Iris pigment epithelial cell (primary cell): ENCODE results near the gene APBB3.
A peak's percentile ranks its signal among the peaks of the same experiment; 100 is the strongest.

Source experiments
- DNase-seq: peaks from one replicate; pipeline ENCODE4 v3.0.0-alpha.2; 2011; ENCODE audit warnings: low read depth

The APBB3 gene

GRCh38 chr5:140575309-140575708 is 10.9 kb upstream of the APBB3 start:
- DNase-seq, result peak; percentile 61

DNA sequence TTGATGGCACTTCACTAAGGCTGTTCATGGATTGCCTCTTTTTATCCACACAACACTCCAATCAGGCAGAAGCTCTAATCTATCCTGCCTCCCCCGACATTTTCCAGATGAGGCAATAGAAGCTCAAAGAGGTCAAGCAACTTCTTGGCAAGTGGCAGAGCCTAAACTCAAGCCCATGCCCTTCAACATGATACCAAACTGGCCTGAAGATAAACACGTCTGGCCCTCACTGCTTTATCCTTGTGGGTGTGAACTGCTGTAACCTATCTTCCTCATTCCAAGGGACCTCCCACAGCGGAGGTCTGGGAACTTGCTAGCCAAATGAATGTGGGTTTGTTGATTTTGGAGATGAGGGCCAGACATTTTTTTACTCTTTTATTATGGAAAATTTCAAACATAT is 9.8 kb upstream of the APBB3 start:
- peak; percentile 41 for DNase-seq

DNA sequence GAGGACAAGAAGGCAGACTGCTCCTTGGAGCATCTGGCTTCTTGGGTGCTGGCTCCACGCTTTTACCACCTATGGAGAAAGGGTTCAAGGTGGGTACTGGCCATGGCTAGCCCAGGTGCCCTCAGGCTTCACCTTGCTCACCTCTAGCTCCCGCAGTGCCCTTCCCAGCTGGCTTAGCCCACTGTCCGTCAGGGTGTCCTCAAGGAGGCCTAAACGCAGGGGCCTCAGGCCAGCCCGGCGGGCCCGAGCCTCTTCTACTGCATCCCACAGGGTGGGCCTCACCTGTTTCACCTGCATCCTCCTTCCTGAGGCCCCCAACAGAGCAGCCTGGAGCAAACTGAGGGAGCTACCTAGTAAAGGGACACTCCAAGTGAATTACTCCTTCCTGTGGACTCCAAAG is 9.3 kb upstream of the APBB3 start:
- no peak for DNase-seq

- no peak for DNase-seq
These were observed 6.7 kb upstream of the APBB3 start for GRCh38 chr5:140571105-140571504.

GRCh38 chr5:140570488-140570887 is 6.1 kb upstream of the APBB3 start:
- no peak for DNase-seq

DNA sequence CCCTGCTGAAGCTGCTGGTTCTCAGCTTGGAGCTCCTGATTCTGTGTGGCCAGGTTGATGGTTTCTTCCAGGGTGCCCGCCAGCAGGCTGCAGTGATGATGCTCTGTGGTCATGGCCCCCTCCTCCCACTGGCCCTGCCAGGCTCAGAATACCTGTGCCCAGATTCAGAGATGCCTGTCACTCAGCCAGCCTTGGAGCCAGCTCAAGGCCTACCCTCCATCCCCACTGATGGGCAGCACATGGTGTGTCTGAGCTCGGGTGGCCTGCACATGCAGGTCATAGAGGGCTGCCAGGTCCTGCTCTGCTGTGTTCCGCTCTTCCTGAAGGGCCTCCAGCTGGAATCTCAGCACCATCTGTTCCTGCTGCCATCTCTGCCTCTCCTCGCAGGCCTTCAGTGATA is 5.7 kb upstream of the APBB3 start:
- no peak for DNase-seq

DNA sequence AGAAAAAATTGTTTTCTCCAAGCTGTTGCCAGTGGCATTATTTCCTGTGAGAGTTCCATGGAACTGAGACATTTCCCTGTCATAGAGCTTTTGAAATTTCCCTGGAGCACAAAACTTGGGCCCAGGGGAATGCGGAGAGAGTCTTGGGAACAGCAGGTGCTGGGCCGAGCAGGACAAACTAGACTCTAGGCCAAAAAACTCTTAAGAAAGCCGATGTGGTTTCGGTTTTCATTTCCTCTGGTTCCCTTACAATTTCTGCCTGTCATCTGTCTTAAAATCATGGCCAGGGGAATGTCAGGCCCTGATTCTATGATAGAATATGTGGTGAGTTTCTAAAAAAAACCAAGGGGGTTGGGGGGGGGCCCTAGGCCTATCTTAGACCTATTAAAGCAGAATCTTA is 4.8 kb upstream of the APBB3 start:
- DNase-seq, result peak; percentile 10

DNA sequence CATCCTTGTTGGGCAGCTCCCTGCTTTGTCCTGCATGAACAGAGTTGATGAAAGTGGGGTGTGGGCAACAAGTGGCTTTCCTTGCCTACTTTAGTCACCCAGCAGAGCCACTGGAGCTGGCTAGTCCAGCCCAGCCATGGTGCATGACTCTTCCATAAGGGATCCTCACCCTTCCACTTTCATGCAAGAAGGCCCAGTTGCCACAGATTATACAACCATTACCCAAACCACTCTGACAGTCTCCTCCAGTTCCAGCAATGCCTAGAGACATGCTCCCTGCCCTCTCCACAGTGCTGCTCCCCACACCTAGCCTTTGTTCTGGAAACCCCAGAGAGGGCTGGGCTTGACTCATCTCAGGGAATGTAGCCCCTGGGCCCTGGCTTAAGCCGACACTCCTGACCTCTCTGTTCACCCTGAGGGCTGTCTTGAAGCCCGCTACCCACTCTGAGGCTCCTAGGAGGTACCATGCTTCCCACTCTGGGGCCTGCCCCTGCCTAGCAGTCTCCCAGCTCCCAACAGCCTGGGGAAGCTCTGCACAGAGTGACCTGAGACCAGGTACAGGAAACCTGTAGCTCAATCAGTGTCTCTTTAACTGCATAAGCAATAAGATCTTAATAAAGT is 4.2 kb upstream of the APBB3 start:
- DNase-seq, result no peak

GRCh38 chr5:140567871-140568270 is 3.5 kb upstream of the APBB3 start:
- no peak for DNase-seq

DNA sequence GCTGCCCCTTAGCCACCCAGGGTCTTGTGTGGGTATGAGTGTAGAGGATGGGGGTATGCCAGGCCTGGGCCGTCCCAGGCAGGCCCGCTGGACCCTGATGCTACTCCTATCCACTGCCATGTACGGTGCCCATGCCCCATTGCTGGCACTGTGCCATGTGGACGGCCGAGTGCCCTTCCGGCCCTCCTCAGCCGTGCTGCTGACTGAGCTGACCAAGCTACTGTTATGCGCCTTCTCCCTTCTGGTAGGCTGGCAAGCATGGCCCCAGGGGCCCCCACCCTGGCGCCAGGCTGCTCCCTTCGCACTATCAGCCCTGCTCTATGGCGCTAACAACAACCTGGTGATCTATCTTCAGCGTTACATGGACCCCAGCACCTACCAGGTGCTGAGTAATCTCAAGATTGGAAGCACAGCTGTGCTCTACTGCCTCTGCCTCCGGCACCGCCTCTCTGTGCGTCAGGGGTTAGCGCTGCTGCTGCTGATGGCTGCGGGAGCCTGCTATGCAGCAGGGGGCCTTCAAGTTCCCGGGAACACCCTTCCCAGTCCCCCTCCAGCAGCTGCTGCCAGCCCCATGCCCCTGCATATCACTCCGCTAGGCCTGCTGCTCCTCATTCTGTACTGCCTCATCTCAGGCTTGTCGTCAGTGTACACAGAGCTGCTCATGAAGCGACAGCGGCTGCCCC is 2.9 kb upstream of the APBB3 start:
- no peak for DNase-seq

- DNase-seq, result no peak
These were observed 2.3 kb upstream of the APBB3 start for GRCh38 chr5:140566665-140567064.

DNA sequence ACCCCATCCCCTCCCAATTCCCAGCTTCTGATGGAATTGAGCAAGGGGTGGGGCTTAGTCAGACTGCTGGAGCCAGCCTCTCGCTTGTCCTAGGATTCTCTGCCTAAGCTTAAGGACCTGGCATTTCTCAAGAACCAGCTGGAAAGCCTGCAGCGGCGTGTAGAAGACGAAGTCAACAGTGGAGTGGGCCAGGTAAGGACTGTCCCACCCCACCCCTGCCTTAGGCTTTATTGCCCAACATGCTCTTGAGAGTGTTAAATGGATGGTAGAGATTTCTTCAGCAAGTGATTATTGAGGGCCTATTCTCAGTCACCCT is 1.3 kb upstream of the APBB3 start:
- DNase-seq, result peak; percentile 10

DNA sequence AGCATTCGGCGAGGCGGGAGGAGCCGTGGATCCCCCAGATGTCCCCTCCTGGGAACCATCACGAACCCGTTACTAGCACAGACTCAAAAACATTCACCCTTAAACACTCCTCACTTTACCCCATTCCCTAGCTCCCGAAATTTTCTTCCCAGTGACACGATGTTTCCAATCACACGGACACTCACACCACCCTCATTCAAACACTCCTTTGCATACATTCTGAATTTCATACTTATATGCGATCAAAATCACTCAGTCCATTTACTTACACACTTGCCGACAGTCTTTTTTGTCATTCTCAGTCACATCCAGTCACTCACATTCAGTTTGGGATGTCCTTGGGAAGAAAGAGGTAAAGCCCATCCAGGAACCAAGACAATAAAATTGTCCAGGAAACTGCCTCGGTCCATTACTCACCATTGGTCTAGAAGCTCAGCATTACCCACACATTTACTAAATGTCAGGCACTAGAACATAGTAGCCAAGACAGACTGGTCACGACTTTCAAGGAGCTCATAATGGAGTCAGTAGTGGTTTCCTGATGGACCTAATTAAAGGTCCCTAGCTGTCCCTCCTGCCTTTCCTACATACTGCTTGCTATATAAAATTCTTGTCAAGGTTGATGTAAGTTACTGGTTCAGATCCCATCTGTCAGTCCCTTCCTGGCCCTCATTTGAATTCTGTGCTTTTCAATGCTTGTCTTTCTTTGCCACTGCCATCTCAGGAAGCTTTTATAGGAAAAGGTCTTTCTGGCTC is 804 bp upstream of the APBB3 start:
- peak; percentile 51 for DNase-seq

GRCh38 chr5:140563596-140563995 is 802 bp downstream of the APBB3 start:
- DNase-seq, result no peak

GRCh38 chr5:140561753-140562523 is 2.5 kb downstream of the APBB3 start:
- DNase-seq, result no peak

- no peak for DNase-seq
These were observed 4.2 kb downstream of the APBB3 start for GRCh38 chr5:140560227-140560626.

DNA sequence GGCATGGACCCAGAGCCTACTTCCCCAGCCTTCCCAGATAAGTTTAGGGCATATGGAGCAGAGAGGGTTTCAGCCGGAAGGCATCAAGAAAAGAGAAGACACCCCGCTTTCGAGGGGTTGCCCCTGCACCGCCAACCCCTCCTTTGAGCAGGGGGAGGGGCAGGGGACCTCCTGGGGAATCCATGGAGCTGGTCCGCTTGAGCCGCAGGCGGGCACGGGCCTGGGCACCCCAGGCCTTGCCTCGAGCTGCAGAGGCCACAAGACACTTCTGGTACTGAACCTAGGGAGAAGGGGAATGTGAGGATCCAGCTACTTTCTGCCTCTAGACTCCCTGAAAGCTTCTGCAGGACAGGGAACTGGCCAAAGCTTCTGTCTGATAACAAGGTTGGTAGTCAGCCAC is 5.9 kb downstream of the APBB3 start:
- no peak for DNase-seq

DNA sequence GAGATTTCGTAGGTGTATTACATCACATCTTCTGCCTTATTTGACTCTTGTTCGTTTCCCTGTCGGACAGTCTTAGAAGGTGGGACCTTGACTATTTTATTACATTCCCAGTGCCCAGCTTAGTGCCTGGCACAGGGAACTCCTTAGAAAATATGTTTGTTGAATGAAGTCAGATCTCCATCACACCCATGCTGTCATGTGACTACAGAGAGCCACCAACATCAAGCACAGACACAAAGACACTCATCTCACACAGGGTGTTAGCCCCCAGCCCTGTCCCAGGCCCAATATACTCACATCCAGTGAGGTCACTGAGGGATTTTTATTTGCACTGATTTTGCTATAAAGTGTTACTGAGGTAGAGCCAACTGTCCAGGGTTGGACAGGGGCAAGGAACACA is 6.4 kb downstream of the APBB3 start:
- DNase-seq, result no peak

DNA sequence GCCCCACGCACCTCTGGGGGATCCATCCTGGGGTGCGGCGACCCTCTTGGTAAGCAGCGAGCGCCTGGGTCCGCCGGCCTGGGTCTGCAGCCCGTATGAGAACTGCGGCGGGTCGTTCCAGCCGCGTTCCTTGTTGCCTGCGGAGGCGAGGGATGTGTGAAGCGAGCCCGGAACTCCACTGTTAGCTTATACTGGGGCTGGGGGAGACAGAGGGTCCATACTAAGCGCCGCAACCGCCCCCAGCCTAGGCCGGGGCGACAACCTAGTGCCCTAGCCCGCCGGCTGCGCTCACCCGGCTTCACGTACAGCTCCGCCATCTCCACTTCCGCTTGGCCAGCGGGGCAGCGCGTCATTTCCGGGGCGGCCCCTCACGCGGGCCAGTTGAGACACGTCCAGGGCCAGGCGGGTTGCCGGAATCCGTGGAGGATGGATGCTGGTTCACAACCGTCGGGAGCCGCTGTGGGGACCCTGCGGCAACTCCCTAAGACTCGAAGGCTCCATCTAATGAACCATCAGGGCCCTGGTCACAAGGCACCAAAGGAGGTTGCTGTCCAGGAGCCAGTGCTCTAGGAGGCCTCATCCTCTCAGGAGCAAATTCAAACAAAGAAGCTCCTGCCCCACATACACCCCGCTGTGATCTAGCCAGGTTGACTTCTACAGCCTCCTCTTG is 7.1 kb downstream of the APBB3 start, which contains the start of gene SRA1:
SRA1 (minus strand) TSS at position 338 of the 670 bp plus-strand sequence; CDS start at position 317, 21 bp downstream.
- peak; percentile 92 for DNase-seq

DNA sequence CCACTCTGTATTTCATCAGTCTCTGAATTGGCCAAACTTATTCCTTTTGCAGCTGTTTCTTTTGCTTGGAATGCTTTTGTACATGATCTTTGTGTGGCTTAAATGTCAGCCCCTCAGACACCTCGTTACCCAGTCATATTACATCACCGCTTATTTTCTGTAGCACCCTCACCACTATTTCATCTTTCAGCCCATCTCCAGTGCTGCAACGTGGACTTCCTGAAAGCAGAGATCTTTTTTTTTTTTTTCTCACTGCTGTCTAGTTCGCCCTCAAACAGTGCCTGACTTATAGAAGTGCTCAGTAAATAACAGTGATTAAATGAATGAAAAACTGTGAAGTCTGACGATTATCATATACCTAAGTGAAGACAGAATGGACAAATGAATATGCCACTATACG is 8.0 kb downstream of the APBB3 start:
- DNase-seq, result no peak

GRCh38 chr5:140555747-140556312 is 8.6 kb downstream of the APBB3 start:
- no peak for DNase-seq

DNA sequence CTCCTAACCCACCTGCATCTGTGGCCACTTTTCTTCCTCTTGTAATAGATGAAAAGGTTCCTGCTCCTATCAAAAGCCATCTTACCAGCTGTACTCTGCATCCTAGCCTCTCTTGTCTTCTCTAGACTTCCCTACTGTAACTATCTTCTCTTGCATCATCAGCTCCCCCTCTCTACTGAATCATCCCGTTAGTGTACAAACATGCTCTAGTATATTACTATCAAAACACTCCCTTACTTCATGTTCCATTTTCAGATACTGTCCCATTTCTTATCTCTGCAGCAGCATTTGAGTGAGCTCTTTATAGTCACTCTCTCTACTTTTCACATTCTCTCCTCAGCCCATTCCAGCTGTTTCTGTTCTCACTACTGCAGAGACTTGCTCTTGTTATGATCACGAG is 9.9 kb downstream of the APBB3 start:
- DNase-seq, result peak; percentile 86
